GM18909 (cell line): Measurements from ENCODE around the gene TTBK2.

Source experiments
- ATAC-seq: cut with Tn5 transposase; IDR thresholded peaks from one replicate; pipeline ENCODE4 v1.9.1; 2021; ENCODE audit warnings: mild to moderate bottlenecking; ENCODE audit not compliant: unreplicated experiment, poor library complexity

The TTBK2 gene

DNA sequence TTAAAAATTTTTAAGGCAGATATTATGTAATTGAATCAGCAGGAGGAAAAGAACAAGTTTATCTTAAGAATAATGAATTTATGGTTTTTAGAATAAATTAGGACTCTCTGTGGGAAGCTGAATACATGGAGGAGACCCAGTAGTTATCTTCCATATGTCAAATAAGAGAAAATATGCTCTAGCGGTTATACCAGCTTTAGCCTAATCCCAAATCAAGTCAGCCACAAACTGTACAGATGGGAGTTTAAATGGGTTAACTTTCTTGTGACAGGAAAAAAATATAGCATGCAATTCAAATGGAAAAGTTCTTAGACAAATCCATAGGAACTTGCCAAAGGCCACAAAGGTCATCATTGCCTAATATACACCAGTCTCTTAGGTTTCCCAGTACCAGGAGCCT, 84.3 kb downstream of the TTBK2 start:
- no peak for ATAC-seq

GRCh38 chr15:42832576-42832975, 88.0 kb downstream of the TTBK2 start:
- ATAC-seq = no peak

DNA sequence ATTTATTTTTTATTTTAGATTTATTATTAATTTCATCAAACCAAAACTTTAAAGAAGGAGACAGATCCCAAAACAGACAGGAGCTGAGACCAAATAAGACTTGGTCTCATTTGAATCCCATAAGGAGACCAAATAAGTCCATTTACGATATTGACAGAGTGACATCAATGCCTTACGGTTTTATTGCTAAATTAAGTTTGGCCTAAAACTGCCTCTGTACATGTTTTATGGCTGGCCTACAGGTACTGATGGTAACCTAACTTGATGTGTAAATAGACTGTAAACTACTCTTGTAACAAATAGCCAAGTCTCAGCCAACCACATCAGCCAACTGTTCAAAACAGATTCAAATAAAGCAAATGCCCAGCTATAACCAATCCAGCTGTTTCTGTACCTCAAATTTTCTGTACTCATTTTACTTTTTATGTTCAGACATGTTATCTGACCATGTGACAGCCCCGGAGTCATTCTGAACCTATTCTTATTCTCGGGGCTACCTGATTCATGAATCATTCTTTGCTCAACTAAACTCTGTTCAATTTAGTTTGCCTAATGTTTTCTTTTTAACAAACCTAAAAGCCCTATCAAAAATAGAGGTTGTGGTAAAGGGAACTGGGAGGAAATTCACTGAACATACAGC, 94.2 kb downstream of the TTBK2 start:
- no peak for ATAC-seq

DNA sequence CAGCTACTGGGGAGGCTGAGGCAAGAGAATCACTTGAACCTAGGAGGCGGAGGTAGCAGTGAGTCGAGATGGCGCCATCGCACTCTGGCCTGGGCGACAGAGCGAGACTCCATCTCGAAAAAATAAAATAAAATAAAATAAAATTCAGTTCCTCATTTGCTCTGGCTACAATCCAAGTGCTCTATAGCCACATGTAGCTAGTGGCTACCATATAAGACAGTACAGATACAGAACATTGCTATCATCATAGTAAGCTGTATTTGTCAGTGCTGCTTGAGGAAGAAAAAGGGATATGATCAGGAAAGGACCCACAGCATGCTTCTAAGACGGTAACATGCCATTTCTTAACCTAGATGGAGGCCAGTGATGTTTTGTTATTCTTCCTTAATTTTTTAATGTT, 95.0 kb downstream of the TTBK2 start:
- no peak for ATAC-seq

DNA sequence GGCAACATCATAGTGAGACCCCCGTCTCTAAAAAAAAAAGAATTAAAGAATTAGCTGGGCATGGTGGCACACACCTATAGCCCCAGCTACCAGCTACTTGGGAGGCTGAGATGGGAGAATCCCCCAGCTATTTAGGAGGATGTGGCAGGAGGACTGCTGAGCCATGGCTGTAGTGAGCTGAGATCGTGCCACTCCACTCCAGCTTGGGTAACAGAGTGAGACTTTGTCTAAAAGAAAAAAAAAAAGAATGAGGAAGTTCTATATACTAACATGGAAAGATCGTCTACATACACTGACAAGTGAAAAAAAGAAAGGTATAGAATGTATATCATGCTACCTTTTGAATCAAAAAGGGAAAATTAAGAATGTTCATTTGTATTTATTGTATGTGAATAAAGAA, 99.8 kb downstream of the TTBK2 start:
- no peak for ATAC-seq

DNA sequence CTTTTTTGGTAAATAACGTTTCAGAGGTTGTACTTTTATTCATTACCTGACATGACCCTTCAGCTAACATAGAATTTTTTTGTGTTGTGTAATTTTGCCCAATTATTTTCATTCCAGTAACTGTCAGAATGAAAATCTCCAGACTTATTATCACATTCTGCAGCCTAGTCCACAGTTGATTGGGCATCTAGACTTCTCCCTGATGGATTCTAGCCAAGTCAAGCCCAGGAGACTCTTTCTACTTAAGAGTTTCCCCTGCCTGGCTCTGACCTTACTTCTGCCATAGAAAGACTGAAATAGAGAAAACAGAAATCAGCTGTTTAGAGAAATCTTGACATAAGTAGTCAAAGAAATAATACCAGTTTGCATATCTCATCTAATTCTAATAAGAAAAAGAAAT, 100.8 kb downstream of the TTBK2 start:
- no peak for ATAC-seq

GRCh38 chr15:42811433-42811832, 109.1 kb downstream of the TTBK2 start:
- ATAC-seq = no peak

DNA sequence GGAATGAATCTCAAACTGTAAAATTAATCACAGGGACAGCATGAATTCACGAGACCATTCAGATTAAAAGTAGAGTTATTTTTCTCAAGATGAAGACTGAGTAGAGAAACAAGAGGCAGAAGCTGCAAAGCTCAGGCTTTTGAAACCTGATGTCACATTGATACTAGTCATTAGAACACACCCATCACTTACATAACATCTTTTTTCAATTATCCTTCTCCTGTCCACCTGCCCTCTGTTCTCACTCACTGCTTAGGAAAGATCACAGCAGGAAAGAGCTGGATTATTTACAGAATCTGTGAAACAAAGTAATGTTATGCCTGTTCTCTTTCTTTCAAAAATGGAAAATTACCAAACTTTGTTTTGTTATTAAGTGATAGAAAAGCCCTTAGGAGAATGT, 111.7 kb downstream of the TTBK2 start:
- ATAC-seq = no peak

DNA sequence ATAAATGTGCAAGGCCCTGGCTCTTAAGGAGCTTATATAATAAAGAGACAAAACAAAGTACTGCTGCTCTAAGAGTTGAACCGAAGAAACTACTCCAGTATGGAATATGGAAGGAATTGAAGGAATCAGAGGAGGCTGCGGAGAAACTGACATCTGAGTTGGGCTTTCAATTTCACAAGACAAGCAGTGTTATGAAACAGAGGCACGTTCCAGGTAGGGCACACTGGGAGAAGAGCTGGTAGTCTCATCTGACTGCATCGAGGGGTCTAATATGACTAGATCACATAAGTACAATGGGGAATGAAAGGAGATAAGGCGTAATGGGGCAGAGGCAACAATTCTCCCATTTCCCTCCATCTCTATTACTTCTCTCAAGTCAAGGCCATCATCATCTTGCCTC, 115.3 kb downstream of the TTBK2 start:
- ATAC-seq = no peak

DNA sequence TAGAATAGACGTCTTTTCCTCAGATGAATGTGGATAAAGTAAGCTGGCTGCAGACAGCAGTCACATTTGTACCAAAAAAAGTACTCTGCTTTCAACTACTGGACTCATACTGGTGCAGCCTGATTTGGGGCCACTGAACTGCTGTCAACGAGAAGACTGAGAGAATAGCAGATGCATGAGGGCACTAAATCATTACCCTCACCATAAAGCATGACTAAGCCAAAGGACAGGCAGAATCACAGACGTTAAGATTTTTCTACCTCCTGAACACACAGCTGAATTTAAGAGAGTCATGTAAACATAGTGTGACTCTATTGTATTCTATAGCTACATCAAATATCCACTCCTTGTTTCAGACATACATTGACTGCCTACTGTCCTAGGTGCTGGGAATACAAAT, 115.8 kb downstream of the TTBK2 start:
- no peak for ATAC-seq

GRCh38 chr15:42803436-42803835, 117.1 kb downstream of the TTBK2 start:
- ATAC-seq = no peak

DNA sequence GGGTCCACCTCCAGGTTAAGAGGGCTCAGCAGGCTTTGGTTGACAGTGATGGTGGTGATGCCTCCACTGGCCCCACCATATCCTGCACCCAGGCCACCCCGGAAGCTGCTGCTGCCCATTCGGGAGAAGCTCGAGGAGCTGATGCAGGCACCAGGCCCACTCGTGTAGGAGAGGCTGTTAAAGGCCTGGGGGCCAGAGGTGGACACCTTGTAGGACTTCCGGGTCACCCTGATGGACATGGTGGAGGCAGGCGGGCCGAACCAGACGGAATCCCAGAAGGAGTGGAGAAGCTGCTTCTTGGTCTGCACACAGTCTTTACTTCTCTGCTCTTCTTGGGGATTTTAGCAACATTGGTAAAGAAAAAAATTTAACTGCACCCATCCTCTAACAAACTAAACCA, 118.4 kb downstream of the TTBK2 start:
- no peak for ATAC-seq

GRCh38 chr15:42800731-42801474, 119.7 kb downstream of the TTBK2 start:
- no peak for ATAC-seq

DNA sequence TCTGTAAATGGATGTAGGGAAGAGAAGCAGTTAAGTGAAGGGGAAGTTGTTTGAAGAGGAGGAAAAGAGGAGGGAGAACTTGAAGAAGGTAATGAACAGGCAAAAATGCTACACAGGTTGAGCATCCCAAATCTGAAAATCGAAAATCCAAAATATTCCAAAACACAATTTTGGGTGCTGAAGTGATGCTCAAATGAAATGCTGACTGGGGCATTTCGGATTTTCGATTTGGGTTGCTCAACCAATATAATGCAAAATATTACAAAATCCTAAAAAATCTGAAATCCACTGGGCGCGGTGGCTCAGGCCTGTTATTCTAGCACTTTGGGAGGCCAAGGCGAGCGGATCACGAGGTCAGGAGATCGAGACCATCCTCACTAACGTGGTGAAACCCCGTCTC, 121.8 kb downstream of the TTBK2 start:
- no peak for ATAC-seq

GRCh38 chr15:42796955-42797782, 123.4 kb downstream of the TTBK2 start:
- ATAC-seq = no peak

DNA sequence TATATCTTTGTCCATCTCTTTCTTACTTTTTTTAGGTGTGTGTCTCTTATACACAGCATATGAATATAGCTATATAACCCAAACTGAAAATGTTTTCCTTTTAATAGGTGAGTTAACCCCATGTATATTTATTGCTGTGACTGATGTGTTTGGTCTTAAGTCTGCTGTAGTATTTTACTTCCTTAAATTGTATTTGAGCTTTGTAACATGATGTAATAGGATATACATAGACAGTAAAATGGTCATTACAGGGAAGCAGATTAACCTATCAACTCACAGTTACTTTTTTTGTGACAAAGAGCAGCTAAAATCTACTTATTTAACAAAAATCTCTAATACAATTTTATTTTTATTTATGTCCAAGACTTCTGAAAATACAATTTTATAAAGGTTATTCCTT, 131.9 kb downstream of the TTBK2 start:
- no peak for ATAC-seq

DNA sequence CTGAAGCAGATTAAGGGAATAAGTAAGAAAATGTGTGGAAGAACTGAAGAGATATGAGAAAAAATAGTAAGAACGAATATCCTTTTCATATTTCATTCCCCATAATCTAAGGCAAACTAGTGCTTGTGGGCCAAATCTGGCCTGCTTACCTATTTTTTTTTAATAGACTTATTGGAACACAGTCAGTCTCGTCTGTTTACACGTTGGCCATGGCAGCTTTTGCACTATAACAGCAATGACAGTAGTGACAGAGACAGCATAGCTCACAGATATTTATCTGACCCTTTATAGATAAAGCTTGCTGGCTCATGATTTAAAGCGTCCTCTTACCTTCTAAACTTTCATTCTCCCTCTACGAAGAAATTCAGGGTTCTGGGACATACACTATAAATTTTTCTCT, 133.6 kb downstream of the TTBK2 start:
- ATAC-seq = no peak

DNA sequence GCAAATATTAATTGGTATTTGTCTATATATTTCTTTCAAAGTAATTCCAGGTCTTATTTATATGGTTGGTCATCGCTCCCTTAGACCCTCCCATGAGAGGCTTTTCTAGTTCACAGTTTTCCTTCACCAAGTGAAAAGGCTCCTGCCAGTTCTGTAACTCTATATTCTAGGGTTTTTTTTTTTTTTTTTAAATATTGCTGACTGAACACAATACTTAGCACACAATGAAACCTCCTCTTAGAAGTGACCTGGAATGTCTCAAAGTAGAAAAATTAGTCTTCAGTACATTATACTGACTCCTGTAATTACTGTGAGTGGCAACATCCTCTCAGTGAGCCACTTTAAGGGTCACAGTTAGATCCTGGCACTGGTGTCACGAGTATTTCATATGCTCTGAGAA, 135.0 kb downstream of the TTBK2 start:
- no peak for ATAC-seq

DNA sequence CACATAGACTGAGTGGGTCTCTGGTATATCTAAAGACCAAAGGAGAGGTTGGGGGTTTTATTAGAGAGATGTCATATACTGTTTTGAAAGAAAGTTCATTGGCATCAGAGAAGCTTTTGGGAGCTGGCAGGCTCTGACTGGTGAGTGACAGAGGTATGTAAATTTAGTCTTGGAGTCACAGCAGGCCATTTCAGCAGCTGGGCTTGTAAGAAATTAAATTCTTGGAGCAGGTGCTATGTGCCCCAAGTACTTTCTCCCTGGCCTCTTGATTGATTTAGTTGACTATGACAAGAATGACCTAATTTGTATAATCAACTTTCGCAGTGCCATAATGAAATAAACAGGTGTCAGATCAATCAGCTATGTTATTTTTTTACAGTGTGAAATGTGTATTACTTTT, 135.9 kb downstream of the TTBK2 start:
- no peak for ATAC-seq

- no peak for ATAC-seq
These were observed 137.9 kb downstream of the TTBK2 start for GRCh38 chr15:42782716-42783115.

DNA sequence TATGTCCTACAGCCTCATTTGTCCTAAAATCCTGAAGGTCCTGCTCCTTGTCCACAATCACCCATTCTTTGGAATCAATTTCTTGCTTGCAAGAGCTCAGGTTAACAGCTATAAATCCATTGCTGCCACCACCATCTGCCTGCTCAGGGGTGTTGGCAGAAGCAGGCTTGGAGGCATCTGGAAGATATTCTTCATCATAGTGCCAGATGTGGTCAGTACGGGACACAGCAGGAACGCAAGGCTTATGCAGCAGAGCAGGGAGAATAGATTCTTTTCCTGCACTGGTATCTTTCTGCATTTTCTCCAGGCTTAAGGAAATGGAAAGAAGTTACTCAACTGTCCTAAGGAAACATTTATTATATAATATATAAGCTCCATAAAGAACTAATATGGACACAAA, 145.2 kb downstream of the TTBK2 start:
- no peak for ATAC-seq
